GM18519 (cell line): ENCODE data around the gene HTRA2.
"Not testable (repeated sequence)": the region's sequence is repeated elsewhere in the genome, so short reads cannot be mapped to it uniquely, and the experiment has no call there.

Experiments used
- ATAC-seq: cut with Tn5 transposase; IDR thresholded peaks from one replicate; pipeline ENCODE4 v1.9.1; 2021; ENCODE audit warnings: mild to moderate bottlenecking, moderate library complexity; ENCODE audit not compliant: unreplicated experiment, low FRiP score

Gene HTRA2

GRCh38 chr2:74529357-74530238 lies at the start of gene HTRA2, which contains the start of gene AUP1:
TSS of gene HTRA2 (plus strand) at chr2:74529933. CDS start at chr2:74530007, 74 bp downstream.
TSS of gene AUP1 (minus strand) at chr2:74529706. CDS start at chr2:74529629, 77 bp downstream.
- peak; percentile 66 for ATAC-seq

GRCh38 chr2:74481431-74481830 lies 48.3 kb upstream of the HTRA2 start:
- ATAC-seq = no peak

DNA sequence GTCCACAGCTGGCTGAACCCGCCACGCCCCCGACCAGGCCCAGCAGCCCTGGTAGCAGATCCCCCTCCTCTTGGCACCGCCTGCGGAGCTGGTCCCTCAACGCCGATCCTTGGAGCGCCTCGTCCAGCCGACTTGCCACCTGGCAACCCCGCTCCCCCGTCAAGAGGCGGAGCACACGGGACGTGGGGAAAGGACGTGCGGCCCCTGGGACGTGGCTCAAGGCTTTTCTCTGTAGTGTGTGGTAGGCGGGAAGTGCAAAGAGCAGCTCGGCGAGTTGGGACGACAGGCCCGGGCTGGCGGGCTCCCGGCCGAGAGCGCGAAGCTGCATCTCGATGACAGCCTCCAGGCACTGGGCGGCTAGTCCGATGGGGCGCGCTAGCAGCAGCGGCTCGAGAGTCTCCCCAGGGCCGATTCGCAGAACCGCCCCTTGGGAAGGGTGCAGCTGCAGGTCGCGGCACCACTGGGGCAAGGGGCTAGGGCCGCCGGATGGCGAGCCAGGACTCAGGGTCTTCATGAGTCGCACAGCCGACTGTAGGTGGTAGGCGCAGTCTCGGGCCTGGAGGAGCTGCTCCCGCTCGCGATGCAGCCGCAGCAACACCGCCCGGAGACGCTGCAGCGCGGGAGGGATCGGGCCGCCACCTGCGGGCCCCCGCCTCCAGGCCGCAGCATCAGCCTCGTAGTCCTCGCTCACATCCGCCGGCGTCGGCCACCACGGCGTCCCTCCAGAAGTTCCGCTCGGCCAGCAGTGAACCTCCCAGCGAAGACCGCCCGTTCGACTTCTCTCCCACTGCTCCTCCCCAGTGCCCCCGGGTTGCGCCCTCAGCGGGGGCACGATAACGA lies 47.6 kb upstream of the HTRA2 start:
- ATAC-seq = peak; percentile 34

- ATAC-seq = peak; percentile 67
Observed at GRCh38 chr2:74482801-74483674, 46.7 kb upstream of the HTRA2 start, which contains the start of the genes CCDC142 and TTC31. TSS of gene CCDC142 (minus strand) at chr2:74482998. CDS start at chr2:74482837, 161 bp downstream. TSS of gene TTC31 (plus strand) at chr2:74483081. CDS start at chr2:74483096, 15 bp downstream.

- ATAC-seq = not testable (repeated sequence)
Observed at GRCh38 chr2:74483675-74484164, 46.0 kb upstream of the HTRA2 start.

- ATAC-seq = no peak
Observed at GRCh38 chr2:74486141-74486540, 43.6 kb upstream of the HTRA2 start.

DNA sequence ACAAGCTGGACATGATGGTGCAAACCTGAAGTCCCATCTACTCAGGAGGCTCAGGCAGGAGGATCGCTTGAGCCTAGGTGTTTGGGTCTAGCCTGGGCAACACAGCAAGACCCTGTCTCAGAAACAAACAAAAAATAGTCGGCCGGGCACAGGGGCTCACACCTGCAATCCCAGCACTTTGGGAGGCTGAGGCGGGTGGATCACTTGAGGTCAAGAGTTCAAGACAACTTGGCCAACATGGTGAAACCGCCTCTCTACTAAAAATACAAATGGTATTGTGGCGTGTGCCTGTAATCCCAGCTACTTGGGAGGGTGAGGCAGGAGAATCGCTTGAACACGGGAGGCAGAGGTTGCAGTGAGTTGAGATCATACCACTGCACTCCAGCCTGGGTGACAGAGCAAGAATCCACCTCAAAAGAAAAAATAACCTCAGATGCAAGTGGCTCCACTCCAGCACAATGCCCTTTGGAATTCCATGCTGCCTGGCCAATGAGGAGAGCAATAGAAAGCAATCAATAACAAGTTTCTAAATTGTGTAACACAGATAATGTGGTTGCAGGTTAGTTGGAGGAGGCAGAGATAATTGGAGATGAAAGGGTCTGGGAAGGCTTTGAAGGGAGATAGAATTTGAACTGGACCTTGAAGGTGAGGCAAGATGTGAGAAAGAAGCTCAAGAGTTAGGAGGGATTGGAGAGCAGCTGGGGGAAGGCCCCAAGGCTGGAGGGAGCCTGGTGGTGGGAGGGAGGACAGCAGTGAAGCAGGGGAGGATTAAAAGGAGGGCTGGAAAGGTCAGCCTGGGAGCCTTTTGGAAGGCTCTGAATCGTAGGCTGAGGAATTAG lies 40.9 kb upstream of the HTRA2 start:
- no peak for ATAC-seq

- ATAC-seq = no peak
Observed at GRCh38 chr2:74489906-74490305, 39.8 kb upstream of the HTRA2 start.

- ATAC-seq = no peak
Observed at GRCh38 chr2:74491648-74492544, 37.8 kb upstream of the HTRA2 start.

GRCh38 chr2:74493546-74493945 lies 36.2 kb upstream of the HTRA2 start:
- ATAC-seq = no peak

DNA sequence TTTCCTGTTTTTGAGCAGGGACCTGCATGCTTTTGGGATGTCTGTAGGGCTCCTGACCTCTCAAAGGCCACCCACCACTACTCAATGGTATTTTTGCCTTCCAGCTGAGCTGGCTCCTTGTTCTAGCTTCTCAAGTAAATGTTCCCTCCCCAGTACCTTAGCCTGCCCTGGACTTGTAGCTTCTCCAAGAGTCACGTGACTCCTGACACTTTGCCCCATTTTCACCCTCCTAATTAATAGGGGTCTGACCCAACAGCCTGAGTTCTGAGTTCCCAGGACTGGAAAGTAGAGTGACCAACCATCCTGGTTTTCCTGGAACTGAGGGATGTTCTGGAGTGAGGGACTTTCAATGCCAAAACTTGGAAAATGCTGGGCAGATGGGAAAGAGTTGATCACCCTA lies 34.3 kb upstream of the HTRA2 start:
- no peak for ATAC-seq

DNA sequence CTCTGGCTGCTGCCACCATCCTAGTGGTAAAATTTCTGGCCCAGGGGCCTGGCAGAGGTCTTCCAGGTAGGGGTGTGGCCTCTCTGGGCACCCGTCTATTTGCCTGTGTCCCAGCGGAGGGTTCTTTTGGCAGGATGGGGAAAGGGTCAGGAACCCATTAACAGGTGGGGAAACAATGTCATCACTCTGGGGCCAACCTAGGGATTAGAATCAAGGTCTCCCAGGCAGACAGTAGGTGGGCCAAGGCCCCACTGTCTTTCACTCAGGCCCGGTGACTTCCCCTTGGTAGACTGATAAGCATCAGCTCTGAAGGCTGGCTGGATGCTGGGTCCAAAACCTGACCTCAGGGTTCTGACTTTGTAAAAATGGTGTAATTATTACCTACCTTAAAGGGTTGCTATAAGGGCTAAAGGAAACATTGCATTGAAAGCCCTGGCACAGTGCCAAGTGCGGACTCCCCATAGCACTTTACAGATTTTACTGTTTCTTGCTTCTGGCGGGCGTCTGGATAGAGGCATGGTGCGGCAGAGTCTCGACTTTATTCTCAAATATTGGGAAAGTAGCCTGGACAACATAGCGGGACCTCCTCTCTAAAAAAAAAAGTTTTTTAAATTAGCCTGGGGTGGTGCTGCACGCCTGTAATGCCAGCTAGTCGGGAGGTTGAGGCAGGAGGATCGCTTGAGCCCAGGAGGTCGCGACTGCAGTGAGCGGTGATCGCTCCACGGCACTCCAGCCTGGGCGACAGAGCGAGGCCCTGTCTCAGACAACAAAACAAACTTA lies 32.5 kb upstream of the HTRA2 start:
- ATAC-seq = no peak

DNA sequence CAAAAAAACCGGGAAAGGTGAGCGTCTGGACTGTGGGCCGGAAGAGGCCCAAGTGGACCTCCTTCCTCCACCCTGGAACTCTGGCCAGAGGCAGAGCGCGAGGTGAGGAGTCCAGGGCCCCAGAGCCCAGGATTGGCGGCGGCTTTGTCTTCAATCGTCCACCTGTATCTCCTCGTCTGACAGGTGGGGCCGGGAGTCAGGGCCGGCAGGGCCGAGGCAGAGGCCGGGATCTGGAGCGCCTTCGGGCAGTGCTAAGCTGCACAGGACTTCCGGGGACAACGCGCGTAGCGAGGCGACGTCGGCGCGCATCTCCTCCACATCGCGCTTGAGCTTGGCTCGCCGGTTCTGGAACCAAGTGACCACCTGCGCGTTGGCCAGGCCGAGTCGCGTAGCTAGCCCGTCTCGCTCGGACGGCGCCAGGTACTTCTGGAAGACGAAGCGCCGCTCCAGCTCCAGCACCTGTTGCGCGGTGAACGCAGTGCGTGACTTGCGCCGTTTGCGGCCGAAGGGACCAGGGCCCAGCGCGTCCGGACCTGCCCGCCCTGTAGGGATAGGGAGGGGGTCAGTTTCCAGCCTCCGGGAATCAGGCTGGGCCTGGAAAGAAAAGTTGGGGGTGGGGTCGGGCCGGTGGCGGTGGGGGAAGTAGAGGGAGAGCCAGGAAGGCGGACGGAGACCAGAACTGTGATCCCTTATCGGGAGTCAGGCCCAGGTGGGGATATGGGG lies 31.8 kb upstream of the HTRA2 start:
- no peak for ATAC-seq

DNA sequence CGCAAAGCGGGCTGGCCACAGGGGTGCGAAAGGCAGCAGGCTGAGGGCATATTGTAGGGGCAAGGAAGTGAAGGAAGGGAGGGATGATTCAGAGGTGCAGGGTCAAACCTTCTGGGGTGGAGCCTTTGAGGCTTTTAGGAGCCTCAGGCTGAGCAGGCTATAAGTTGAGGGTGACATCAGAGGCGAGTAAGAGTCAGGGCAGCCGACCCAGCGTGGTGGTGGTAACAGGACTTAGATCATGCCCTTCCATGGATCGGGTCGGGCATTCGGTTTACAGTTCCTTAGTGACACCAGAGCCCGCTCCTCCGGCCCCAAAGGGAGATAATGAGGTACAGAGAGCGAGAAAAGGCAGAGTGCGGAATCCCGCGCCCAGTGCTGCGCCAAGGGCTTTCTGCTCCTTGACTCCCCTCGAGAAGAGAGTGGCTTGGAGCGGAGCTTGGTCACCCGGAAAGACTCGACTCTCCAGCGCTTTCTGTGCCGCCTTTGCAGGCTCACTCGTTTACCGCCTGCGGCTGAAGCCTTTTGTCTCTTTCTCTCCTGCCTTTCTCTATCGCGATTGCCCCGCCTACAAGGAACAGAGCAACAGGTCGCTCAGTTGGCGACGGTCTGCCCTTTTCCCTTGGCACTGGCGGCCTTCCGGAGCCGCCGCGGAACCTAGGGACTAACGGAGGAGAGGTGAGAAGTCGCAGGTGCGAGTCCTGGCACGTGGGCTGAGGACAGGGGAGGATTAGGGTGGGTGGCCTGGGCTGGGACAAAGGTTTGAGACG lies 31.1 kb upstream of the HTRA2 start:
- ATAC-seq = no peak

GRCh38 chr2:74499267-74499939 lies 30.3 kb upstream of the HTRA2 start, which contains the start of gene LBX2:
TSS of gene LBX2 (minus strand) at chr2:74499603. CDS start at chr2:74499537, 66 bp downstream.
- ATAC-seq = no peak
